Astrocyte (in vitro differentiated cells and primary cell): ENCODE data around the gene UNC79. TPM values are rescaled to one million over a fixed set of nuclear protein-coding genes. Genes with fewer than 3 reads are reported as not detected.

Experiments used
- DNase-seq: peaks from one replicate; pipeline ENCODE4 v3.0.0-alpha.2; 2010; ENCODE audit warnings: low read depth
- FAIRE-seq: peaks from 2 replicates; lab custom pipeline; 2011; peaks lifted over from hg19 to GRCh38; lab: Jason Lieb, UNC
- H2AFZ ChIP-seq: 2 replicates; pipeline ENCODE4 v1.6.0; 2012; ENCODE audit warnings: low read depth, low read length, inconsistent platforms
- H3K27ac ChIP-seq: 2 replicates; pipeline ENCODE4 v1.5.1; 2011; ENCODE audit warnings: low read depth, low read length, inconsistent platforms
- H3K27me3 ChIP-seq: 2 replicates; pipeline ENCODE4 v1.6.0; 2011; ENCODE audit warnings: low read length, inconsistent platforms; ENCODE audit not compliant: insufficient read depth
- H3K36me3 ChIP-seq: 2 replicates; pipeline ENCODE4 v1.5.1; 2011; ENCODE audit warnings: low read length, inconsistent platforms; ENCODE audit not compliant: insufficient read depth
- H3K4me1 ChIP-seq: 2 replicates; pipeline ENCODE4 v1.5.1; 2011; ENCODE audit warnings: low read length, inconsistent platforms; ENCODE audit not compliant: insufficient read depth
- H3K4me2 ChIP-seq: 2 replicates; pipeline ENCODE4 v1.6.0; 2012; ENCODE audit warnings: low read length, inconsistent platforms
- H3K4me3 ChIP-seq: 2 replicates; pipeline ENCODE4 v1.5.1; 2011; ENCODE audit warnings: low read depth, mild to moderate bottlenecking, low read length, inconsistent platforms; ENCODE audit not compliant: insufficient read depth
- H3K79me2 ChIP-seq: 2 replicates; pipeline ENCODE4 v1.6.0; 2012; ENCODE audit warnings: mild to moderate bottlenecking, low read length, inconsistent platforms; ENCODE audit not compliant: insufficient read depth
- H3K9ac ChIP-seq: 2 replicates; pipeline ENCODE4 v1.6.0; 2012; ENCODE audit warnings: mild to moderate bottlenecking, low read length, inconsistent platforms
- H3K9me3 ChIP-seq: 2 replicates; pipeline ENCODE4 v1.5.1; 2012; ENCODE audit warnings: low read depth, mild to moderate bottlenecking, low read length, inconsistent platforms; ENCODE audit not compliant: insufficient read depth
- H4K20me1 ChIP-seq: 2 replicates; pipeline ENCODE4 v1.6.0; 2012; ENCODE audit warnings: low read length, inconsistent platforms; ENCODE audit not compliant: insufficient read depth
- H3K27ac Mint-ChIP-seq: one replicate; pipeline ENCODE4 v1.8.0; 2021; ENCODE audit warnings: mild to moderate bottlenecking, mixed read lengths; ENCODE audit not compliant: unreplicated experiment
- H3K27me3 Mint-ChIP-seq: one replicate; pipeline ENCODE4 v1.8.0; 2021; ENCODE audit warnings: low read depth, mixed read lengths; ENCODE audit not compliant: unreplicated experiment
- H3K36me3 Mint-ChIP-seq: one replicate; pipeline ENCODE4 v1.8.0; 2021; ENCODE audit warnings: low read depth, mixed read lengths; ENCODE audit not compliant: unreplicated experiment
- H3K4me1 Mint-ChIP-seq: one replicate; pipeline ENCODE4 v1.8.0; 2021; ENCODE audit warnings: low read depth, mixed read lengths; ENCODE audit not compliant: unreplicated experiment
- H3K4me3 Mint-ChIP-seq: one replicate; pipeline ENCODE4 v1.8.0; 2021; ENCODE audit warnings: mild to moderate bottlenecking, moderate library complexity, mixed read lengths; ENCODE audit not compliant: unreplicated experiment
- H3K9me3 Mint-ChIP-seq: one replicate; pipeline ENCODE4 v1.8.0; 2021; ENCODE audit warnings: mild to moderate bottlenecking, mixed read lengths; ENCODE audit not compliant: unreplicated experiment
- CTCF ChIP-seq: IDR thresholded peaks from 2 replicates; pipeline ENCODE4 v1.5.1; 2011; ENCODE audit warnings: low read depth, mild to moderate bottlenecking, inconsistent platforms, low read length, moderate library complexity; ENCODE audit not compliant: insufficient read depth
- EZH2 ChIP-seq: IDR thresholded peaks from 2 replicates; pipeline ENCODE4 v1.6.1; 2012; ENCODE audit warnings: mild to moderate bottlenecking, low read length, inconsistent platforms; ENCODE audit not compliant: insufficient read depth
- total RNA-seq: library from RNA; stranded (reverse); gene quantifications from 2 replicates; pipeline ENCODE4 v1.2.1, GENCODE V29; 2021

The UNC79 gene
- total RNA-seq, 1 donor from 2014 or later, result 0.66 TPM

- H3K4me2 ChIP-seq, result no peak overlapping the region
- no peaks in the 10 kb centered on the region for H3K36me3 ChIP-seq
- no peak overlapping the region for H3K4me3 ChIP-seq
- H3K9me3 ChIP-seq, result no peaks in the 10 kb centered on the region
- FAIRE-seq, result no peak
- Mint-ChIP-seq H3K4me1 (no peaks in the 10 kb centered on the region), H3K4me3 (no peak overlapping the region), H3K27me3 (no peaks in the 10 kb centered on the region), H3K9me3 (peaks cover 2% of the 10 kb centered on the region), H3K36me3 (no peaks in the 10 kb centered on the region), H3K27ac (no peak overlapping the region)
- no peak for DNase-seq
- no peaks in the 10 kb centered on the region for H3K27me3 ChIP-seq
- no peaks in the 10 kb centered on the region for H4K20me1 ChIP-seq
- H3K79me2 ChIP-seq, result no peaks in the 10 kb centered on the region
- no peaks in the 10 kb centered on the region for H3K4me1 ChIP-seq
- H3K9ac ChIP-seq, result no peak overlapping the region
- no peak overlapping the region for H3K27ac ChIP-seq
- TF ChIP-seq CTCF, result no peak
- TF ChIP-seq EZH2, result no peak
- H2AFZ ChIP-seq, result no peak overlapping the region
These were observed 35.5 kb upstream of the UNC79 start for GRCh38 chr14:93395231-93395630.

- H3K9me3 Mint-ChIP-seq, result peaks cover 2% of the 10 kb centered on the region
- H3K4me3 Mint-ChIP-seq, result no peak overlapping the region
- Histone ChIP-seq H3K9me3 (no peaks in the 10 kb centered on the region), H3K4me3 (no peak overlapping the region), H3K4me2 (no peak overlapping the region), H2AFZ (no peak overlapping the region), H3K9ac (no peak overlapping the region), H3K27me3 (no peaks in the 10 kb centered on the region), H3K27ac (no peak overlapping the region), H3K4me1 (no peaks in the 10 kb centered on the region), H3K36me3 (no peaks in the 10 kb centered on the region), H4K20me1 (no peaks in the 10 kb centered on the region), H3K79me2 (no peaks in the 10 kb centered on the region)
- no peak overlapping the region for H3K27ac Mint-ChIP-seq
- H3K4me1 Mint-ChIP-seq, result no peaks in the 10 kb centered on the region
- H3K36me3 Mint-ChIP-seq, result no peaks in the 10 kb centered on the region
- FAIRE-seq (no peak), DNase-seq (no peak)
- H3K27me3 Mint-ChIP-seq, result no peaks in the 10 kb centered on the region
- TF ChIP-seq EZH2, result no peak
- TF ChIP-seq CTCF, result no peak
These were observed 34.3 kb upstream of the UNC79 start for GRCh38 chr14:93396456-93396855.

GRCh38 chr14:93398491-93398890, 32.2 kb upstream of the UNC79 start:
- H3K4me3 Mint-ChIP-seq, result no peak overlapping the region
- Histone ChIP-seq H3K4me1 (no peaks in the 10 kb centered on the region), H2AFZ (no peak overlapping the region), H3K79me2 (no peaks in the 10 kb centered on the region), H3K27me3 (no peaks in the 10 kb centered on the region), H3K27ac (no peak overlapping the region), H3K9ac (no peak overlapping the region), H3K36me3 (no peaks in the 10 kb centered on the region), H3K9me3 (no peaks in the 10 kb centered on the region), H3K4me3 (no peak overlapping the region), H3K4me2 (no peak overlapping the region), H4K20me1 (no peaks in the 10 kb centered on the region)
- FAIRE-seq (no peak), DNase-seq (no peak)
- TF ChIP-seq CTCF (no peak), EZH2 (no peak)
- H3K36me3 Mint-ChIP-seq, result no peaks in the 10 kb centered on the region
- H3K4me1 Mint-ChIP-seq, result no peaks in the 10 kb centered on the region
- no peaks in the 10 kb centered on the region for H3K27me3 Mint-ChIP-seq
- H3K9me3 Mint-ChIP-seq, result peaks cover 2% of the 10 kb centered on the region
- H3K27ac Mint-ChIP-seq, result no peak overlapping the region
